Natural killer cell (primary cell): Measurements from ENCODE around the gene TBC1D2B. TPM values are rescaled to one million over a fixed set of nuclear protein-coding genes. Genes with fewer than 3 reads are reported as not detected.

Experiments used
- ATAC-seq, 3 donors: fragments of 150-1000 bp in 2 of 3; fragments of 200-7000 bp in 1 of 3; cut with Tn5 transposase; 1 replicate in 1 of 3; 2 replicates in 2 of 3; pipeline ENCODE4 v1.10.0; 2021; ENCODE audit warnings: mild to moderate bottlenecking in 2 of 3, moderate library complexity in 2 of 3
- DNase-seq, 2 donors: peaks; one replicate each; pipeline versions ENCODE4 v3.0.0 to v3.0.0-alpha.2; 2013 to 2021; ENCODE audit warnings: mixed read lengths in 1 of 2
- H3K27ac ChIP-seq: one replicate; pipeline ENCODE4 v1.5.1; 2013; ENCODE audit warnings: mild to moderate bottlenecking, low read length
- H3K27me3 ChIP-seq: one replicate; pipeline ENCODE4 v1.6.1; 2013; ENCODE audit warnings: low read length; ENCODE audit not compliant: control insufficient read depth, insufficient read depth
- H3K36me3 ChIP-seq: one replicate; pipeline ENCODE4 v1.6.1; 2013; ENCODE audit warnings: low read length; ENCODE audit not compliant: control insufficient read depth, insufficient read depth
- H3K4me1 ChIP-seq: one replicate; pipeline ENCODE4 v1.6.1; 2013; ENCODE audit warnings: low read length; ENCODE audit not compliant: control insufficient read depth, insufficient read depth
- H3K4me3 ChIP-seq: one replicate; pipeline ENCODE4 v1.5.1; 2013; ENCODE audit warnings: low read length
- H3K9me3 ChIP-seq: one replicate; pipeline ENCODE4 v1.6.1; 2013; ENCODE audit warnings: low read length; ENCODE audit not compliant: control insufficient read depth, insufficient read depth
- H3K27ac Mint-ChIP-seq, 2 donors: one replicate each; pipeline ENCODE4 v1.8.0; 2022; ENCODE audit warnings: mild to moderate bottlenecking in 2 of 2, mixed read lengths in 2 of 2, moderate library complexity in 1 of 2
- H3K27me3 Mint-ChIP-seq, 2 donors: one replicate each; pipeline ENCODE4 v1.8.0; 2022; ENCODE audit warnings: low read depth in 2 of 2, mixed read lengths in 2 of 2
- H3K36me3 Mint-ChIP-seq: one replicate; pipeline ENCODE4 v1.8.0; 2022; ENCODE audit warnings: mixed read lengths
- H3K4me1 Mint-ChIP-seq, 2 donors: one replicate each; pipeline ENCODE4 v1.8.0; 2022; ENCODE audit warnings: mixed read lengths in 2 of 2
- H3K4me3 Mint-ChIP-seq: one replicate; pipeline ENCODE4 v1.8.0; 2022; ENCODE audit warnings: mild to moderate bottlenecking, moderate library complexity, mixed read lengths
- H3K9me3 Mint-ChIP-seq, 2 donors: one replicate each; pipeline ENCODE4 v1.8.0; 2022; ENCODE audit warnings: mixed read lengths in 2 of 2
- CTCF ChIP-seq: fragments of 200-600 bp; IDR thresholded peaks from one replicate; pipeline ENCODE4 v1.8.0; 2022; ENCODE audit warnings: antibody characterized with exemption
- WGBS: methylation state at CpG from one replicate; pipeline ENCODE4 v1.1.7; 2013; ENCODE audit warnings: missing lambda C conversion rate; ENCODE audit not compliant: insufficient coverage; 5-methylcytosine and 5-hydroxymethylcytosine counted together
- intact Hi-C: fragments of 100-400 bp; cut with micrococcal nuclease; formaldehyde crosslinking; loops from one replicate; pipeline ENCODE4 v1.14.2; 2022
- total RNA-seq, 4 donors: library from RNA; stranded (reverse); fragments of 120-200 nt in 1 of 4; gene quantifications; one replicate each; pipeline versions ENCODE4 v1.2.3 to v1.2.4, GENCODE V29; 2013 to 2022

TBC1D2B gene
- total RNA-seq, 3 donors from 2014 or later (not counting 1 experiment from before 2014, with no cell fraction given), result 54.0 to 83.5 (median 56.7) TPM

- ATAC-seq (no peak), DNase-seq (no peak)
- intact Hi-C loops, result no loop called here
- no peak for TF ChIP-seq CTCF
- Histone ChIP-seq H3K36me3 (peaks cover 12% of the 10 kb centered on the region), H3K27ac (peak overlapping the region; percentile 63), H3K27me3 (no peaks in the 10 kb centered on the region), H3K9me3 (no peaks in the 10 kb centered on the region), H3K4me3 (no peak overlapping the region), H3K4me1 (peaks cover 75% of the 10 kb centered on the region)
- peaks cover 75 to 81% of the 10 kb centered on the region in 2 donors for H3K4me1 Mint-ChIP-seq
- 85% methylated on average over 4 of the region's 5 CpGs for WGBS
- peak overlapping the region; percentile 43 for H3K4me3 Mint-ChIP-seq
- no peaks in the 10 kb centered on the region for H3K9me3 Mint-ChIP-seq
- H3K36me3 Mint-ChIP-seq, result peaks cover 6% of the 10 kb centered on the region
- no peaks in the 10 kb centered on the region for H3K27me3 Mint-ChIP-seq
- peak overlapping the region; percentile 96 to 98 for H3K27ac Mint-ChIP-seq
Measured at GRCh38 chr15:78052545-78052944, 25.0 kb downstream of the TBC1D2B start.

- Histone ChIP-seq H3K9me3 (no peaks in the 10 kb centered on the region), H3K36me3 (peaks cover 12% of the 10 kb centered on the region), H3K4me3 (no peak overlapping the region), H3K27me3 (no peaks in the 10 kb centered on the region), H3K27ac (peak overlapping the region; percentile 63), H3K4me1 (peaks cover 76% of the 10 kb centered on the region)
- DNase-seq (peak; percentile 12 to 60), ATAC-seq (no peak)
- peak overlapping the region; percentile 96 to 98 for H3K27ac Mint-ChIP-seq
- peaks cover 80 to 87% of the 10 kb centered on the region in 2 donors for H3K4me1 Mint-ChIP-seq
- intact Hi-C loops, result no loop called here
- H3K36me3 Mint-ChIP-seq, result peaks cover 6% of the 10 kb centered on the region
- H3K27me3 Mint-ChIP-seq, result no peaks in the 10 kb centered on the region
- H3K4me3 Mint-ChIP-seq, result peak overlapping the region; percentile 43
- no peak for TF ChIP-seq CTCF
- H3K9me3 Mint-ChIP-seq, result no peaks in the 10 kb centered on the region
Measured at GRCh38 chr15:78052001-78052401, 25.5 kb downstream of the TBC1D2B start.

- Mint-ChIP-seq H3K4me3 (peak overlapping the region; percentile 43), H3K27ac (peak overlapping the region; percentile 96 to 98), H3K4me1 (peaks cover 85 to 87% of the 10 kb centered on the region in 2 donors), H3K36me3 (peaks cover 6% of the 10 kb centered on the region), H3K27me3 (no peaks in the 10 kb centered on the region), H3K9me3 (no peaks in the 10 kb centered on the region)
- peak in 1 of 2 donors; percentile 46 for DNase-seq
- Histone ChIP-seq H3K36me3 (peaks cover 12% of the 10 kb centered on the region), H3K9me3 (no peaks in the 10 kb centered on the region), H3K4me1 (peaks cover 76% of the 10 kb centered on the region), H3K27ac (peak overlapping the region; percentile 63), H3K27me3 (no peaks in the 10 kb centered on the region), H3K4me3 (no peak overlapping the region)
- ATAC-seq, result no peak
- 20% methylated on average over 2 of the region's 3 CpGs for WGBS
- intact Hi-C loops, result no loop called here
- TF ChIP-seq CTCF, result no peak
Measured at GRCh38 chr15:78051596-78051995, 25.9 kb downstream of the TBC1D2B start.

- peak in 1 of 3 donors; percentile 14 for ATAC-seq
- Histone ChIP-seq H3K36me3 (peaks cover 12% of the 10 kb centered on the region), H3K4me3 (no peak overlapping the region), H3K4me1 (peaks cover 76% of the 10 kb centered on the region), H3K27ac (peak overlapping the region; percentile 63), H3K9me3 (no peaks in the 10 kb centered on the region), H3K27me3 (no peaks in the 10 kb centered on the region)
- H3K4me3 Mint-ChIP-seq, result peak overlapping the region; percentile 86
- no peaks in the 10 kb centered on the region for H3K27me3 Mint-ChIP-seq
- TF ChIP-seq CTCF, result no peak
- peaks cover 80 to 82% of the 10 kb centered on the region in 2 donors for H3K4me1 Mint-ChIP-seq
- intact Hi-C loops, result loop anchor here (1.0 kb wide), 2 partner anchors 16 to 17 kb away; no protein-coding TSS in a partner anchor
- H3K27ac Mint-ChIP-seq, result peak overlapping the region; percentile 96 to 98
- peaks cover 6% of the 10 kb centered on the region for H3K36me3 Mint-ChIP-seq
- no peaks in the 10 kb centered on the region for H3K9me3 Mint-ChIP-seq
- WGBS, result 85% methylated on average over 1 of the region's 1 CpG
- DNase-seq, result peak; percentile 17 to 52
Measured at GRCh38 chr15:78050826-78051225, 26.7 kb downstream of the TBC1D2B start.
